Left lung (tissue), 10 donors: ENCODE measurements around the gene NRDC. TPM values are rescaled to one million over a fixed set of nuclear protein-coding genes. Genes with fewer than 3 reads are reported as not detected.

Experiments used
- ATAC-seq: fragments of 200-7000 bp; cut with Tn5 transposase; one replicate; pipeline ENCODE4 v1.9.1; 2020; ENCODE audit warnings: moderate library complexity
- DNase-seq, 4 donors: peaks; one replicate each; pipeline ENCODE4 v3.0.0-alpha.2; 2013 to 2020
- H3K27ac ChIP-seq, 2 donors: fragments of 200-600 bp; sonication (generic) in 1 of 2; one replicate each; pipeline versions ENCODE4 v1.5.0 to v1.8.0; 2020 to 2021
- H3K27me3 ChIP-seq, 2 donors: fragments of 200-600 bp; sonication (generic) in 1 of 2; one replicate each; pipeline versions ENCODE4 v1.5.0 to v1.8.0; 2020 to 2021
- H3K36me3 ChIP-seq, 2 donors: fragments of 200-600 bp; sonication (generic) in 1 of 2; one replicate each; pipeline versions ENCODE4 v1.5.0 to v1.8.0; 2020 to 2021
- H3K4me1 ChIP-seq, 2 donors: fragments of 200-600 bp; one replicate each; pipeline ENCODE4 v1.8.0; 2021
- H3K4me3 ChIP-seq, 2 donors: fragments of 200-600 bp; sonication (generic) in 1 of 2; one replicate each; pipeline versions ENCODE4 v1.5.0 to v1.8.0; 2020 to 2021; ENCODE audit warnings: mild to moderate bottlenecking in 1 of 2
- H3K9me3 ChIP-seq, 2 donors: fragments of 200-600 bp; sonication (generic) in 1 of 2; one replicate each; pipeline versions ENCODE4 v1.5.0 to v1.8.0; 2020 to 2021
- CTCF ChIP-seq, 2 donors: fragments of 200-600 bp; sonication (generic) in 1 of 2; IDR thresholded peaks; one replicate each; pipeline versions ENCODE4 v1.5.0 to v1.8.0; 2021; ENCODE audit warnings: antibody characterized with exemption in 2 of 2
- intact Hi-C, 2 donors: fragments of 100-400 bp; cut with DNase I; formaldehyde crosslinking; loops; one replicate each; pipeline versions ENCODE4 v1.11.2 to v1.14.2; 2022
- polyA plus RNA-seq, 6 donors: library from polyadenylated mRNA; unstranded; fragments of 120-200 nt; gene quantifications; one replicate each; pipeline ENCODE4 v1.2.1, GENCODE V29; 2013; ENCODE audit not compliant: insufficient read length in 6 of 6
- total RNA-seq, 2 donors: library from RNA; stranded (reverse); fragmentation: NEBNext Ultra II Directional; extraction: Animal tissue kit (Norgen Biotek cat#: 25700); gene quantifications; one replicate each; pipeline ENCODE4 v1.2.1, GENCODE V29; 2021
- donor health status: DM: no; HTN: yes; CAD: no.
- donor health status: DM: no; HTN: no; CAD: no.

The NRDC gene
- total and polyA plus RNA-seq, 8 donors: 101 to 176 (median 153) TPM

GRCh38 chr1:51863384-51863783, 15.1 kb downstream of the NRDC start:
- no peak for TF ChIP-seq CTCF (IDR thresholded peaks at IDR 0.05)
- no peak for DNase-seq
- no peaks in the 10 kb centered on the region for H3K27me3 ChIP-seq
- intact Hi-C loops: no loop called here
- peaks cover 0 to 19% of the 10 kb centered on the region in 2 donors for H3K4me1 ChIP-seq
- ATAC-seq: no peak
- peaks cover 0 to 4% of the 10 kb centered on the region in 2 donors for H3K36me3 ChIP-seq
- no peak overlapping the region for H3K27ac ChIP-seq
- no peaks in the 10 kb centered on the region for H3K9me3 ChIP-seq
- H3K4me3 ChIP-seq: no peak overlapping the region

- intact Hi-C loops: no loop called here
- Histone ChIP-seq H3K36me3 (peaks cover 0 to 4% of the 10 kb centered on the region in 2 donors), H3K9me3 (no peaks in the 10 kb centered on the region), H3K4me3 (no peak overlapping the region), H3K27ac (no peak overlapping the region), H3K4me1 (peaks cover 0 to 15% of the 10 kb centered on the region in 2 donors), H3K27me3 (no peaks in the 10 kb centered on the region)
- DNase-seq: no peak
- no peak for TF ChIP-seq CTCF (IDR thresholded peaks at IDR 0.05)
- no peak for ATAC-seq
These were observed 16.9 kb downstream of the NRDC start for GRCh38 chr1:51861669-51862068.

GRCh38 chr1:51859735-51860134, 18.8 kb downstream of the NRDC start:
- no peak overlapping the region for H3K4me3 ChIP-seq
- H3K36me3 ChIP-seq: peaks cover 0 to 19% of the 10 kb centered on the region in 2 donors
- intact Hi-C loops: no loop called here
- H3K27ac ChIP-seq: no peak overlapping the region
- DNase-seq (no peak), ATAC-seq (no peak)
- peaks cover 0 to 10% of the 10 kb centered on the region in 2 donors for H3K4me1 ChIP-seq
- no peak for TF ChIP-seq CTCF (IDR thresholded peaks at IDR 0.05)
- H3K9me3 ChIP-seq: no peaks in the 10 kb centered on the region
- no peaks in the 10 kb centered on the region for H3K27me3 ChIP-seq

GRCh38 chr1:51859333-51859732, 19.2 kb downstream of the NRDC start:
- ATAC-seq: no peak
- Histone ChIP-seq H3K4me3 (no peak overlapping the region), H3K4me1 (peaks cover 0 to 10% of the 10 kb centered on the region in 2 donors), H3K27me3 (no peaks in the 10 kb centered on the region), H3K9me3 (no peaks in the 10 kb centered on the region), H3K27ac (no peak overlapping the region), H3K36me3 (peaks cover 0 to 18% of the 10 kb centered on the region in 2 donors)
- TF ChIP-seq CTCF (IDR thresholded peaks at IDR 0.05): no peak
- intact Hi-C loops: no loop called here
- no peak for DNase-seq

GRCh38 chr1:51858892-51859291, 19.6 kb downstream of the NRDC start:
- intact Hi-C loops: no loop called here

More at GRCh38 chr1:51858892-51859291, 19.6 kb downstream of the NRDC start:
- TF ChIP-seq CTCF (IDR thresholded peaks at IDR 0.05): no peak
- DNase-seq (no peak), ATAC-seq (no peak)
- no peak overlapping the region for H3K4me3 ChIP-seq
- H3K4me1 ChIP-seq: peaks cover 0 to 10% of the 10 kb centered on the region in 2 donors
- H3K27me3 ChIP-seq: no peaks in the 10 kb centered on the region
- H3K27ac ChIP-seq: no peak overlapping the region
- peaks cover 0 to 19% of the 10 kb centered on the region in 2 donors for H3K36me3 ChIP-seq
- H3K9me3 ChIP-seq: no peaks in the 10 kb centered on the region
